Heart left ventricle (tissue), 13 donors: ENCODE data around the gene GRB2.

Source experiments
- POLR2A ChIP-seq, 2 donors: fragments of 450-650 bp; IDR thresholded peaks; one replicate each; pipeline ENCODE4 v1.6.1; 2017; ENCODE audit warnings: antibody characterized with exemption in 2 of 2, mild to moderate bottlenecking in 2 of 2, moderate library complexity in 2 of 2
- TF ChIP-seq, protein P1 (sequence below), 12 donors: fragments of 200-600 bp; sonication (generic) in 4 of 12; IDR thresholded peaks; one replicate each; pipeline versions ENCODE4 v1.5.0 to v1.8.0; 2018 to 2022; ENCODE audit warnings: antibody characterized with exemption in 12 of 12, mild to moderate bottlenecking in 5 of 12
- donor health status: ischemic (EF 13 %, LVEDD 7.1; RV severe dilation, severe dysfunction).
- donor health status: DM: no; HTN: yes; CAD: no.
- donor health status: DM: no; HTN: no; CAD: no.
- donor health status: ischemic (EF 25% LVEDD 6.9; RV normal size, moderate dysfunction).
- donor health status: ischemic (EF 25% LVEDD 5.7; RV mildly dilated, moderate dysfunction).
- donor health status: ischemic (EF 35%, LVEDD 5.7; RV mildly dilated, moderate dysfunction).
- donor health status: nonischemic (EF 11% LVEDD 7.7; RV severe dilation, severe dysfunction).
- donor health status: DM: yes; HTN: yes; CAD: no.
- donor health status: PGD.
- donor health status: ischemic (EF 29% LVEDD 5.4; RV normal size, mild dysfunction).
- donor health status: nonischemic (EF 23%, LVEDD 6.1; RV moderate dilation, normal function).

DNA sequence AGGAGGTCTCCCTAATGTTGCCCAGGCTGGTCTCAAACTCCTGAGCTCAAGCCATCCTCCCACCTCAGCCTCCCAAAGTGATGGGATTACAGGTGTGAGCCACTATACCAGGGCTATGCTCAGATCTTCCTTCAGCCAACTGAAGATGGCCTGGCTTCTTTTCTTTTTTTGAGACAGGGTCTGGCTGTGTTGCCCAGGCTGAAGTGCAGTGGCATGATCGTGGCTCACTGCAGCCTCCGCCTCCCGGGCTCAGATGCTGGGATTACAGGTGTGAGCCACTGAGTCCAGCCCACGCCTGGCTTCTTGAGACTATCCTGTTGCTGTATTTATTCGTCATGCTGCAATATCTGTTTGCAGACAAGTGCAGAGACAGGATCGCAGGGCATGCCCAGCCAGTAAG lies 120.4 kb downstream of the GRB2 start:
- TF ChIP-seq, protein P1, sequence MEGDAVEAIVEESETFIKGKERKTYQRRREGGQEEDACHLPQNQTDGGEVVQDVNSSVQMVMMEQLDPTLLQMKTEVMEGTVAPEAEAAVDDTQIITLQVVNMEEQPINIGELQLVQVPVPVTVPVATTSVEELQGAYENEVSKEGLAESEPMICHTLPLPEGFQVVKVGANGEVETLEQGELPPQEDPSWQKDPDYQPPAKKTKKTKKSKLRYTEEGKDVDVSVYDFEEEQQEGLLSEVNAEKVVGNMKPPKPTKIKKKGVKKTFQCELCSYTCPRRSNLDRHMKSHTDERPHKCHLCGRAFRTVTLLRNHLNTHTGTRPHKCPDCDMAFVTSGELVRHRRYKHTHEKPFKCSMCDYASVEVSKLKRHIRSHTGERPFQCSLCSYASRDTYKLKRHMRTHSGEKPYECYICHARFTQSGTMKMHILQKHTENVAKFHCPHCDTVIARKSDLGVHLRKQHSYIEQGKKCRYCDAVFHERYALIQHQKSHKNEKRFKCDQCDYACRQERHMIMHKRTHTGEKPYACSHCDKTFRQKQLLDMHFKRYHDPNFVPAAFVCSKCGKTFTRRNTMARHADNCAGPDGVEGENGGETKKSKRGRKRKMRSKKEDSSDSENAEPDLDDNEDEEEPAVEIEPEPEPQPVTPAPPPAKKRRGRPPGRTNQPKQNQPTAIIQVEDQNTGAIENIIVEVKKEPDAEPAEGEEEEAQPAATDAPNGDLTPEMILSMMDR (IDR thresholded peaks at IDR 0.05) = no peak
- no peak for TF ChIP-seq POLR2A (IDR thresholded peaks at IDR 0.05)
